SK-N-SH treated with all-trans-retinoic acid at 6 μM for 48 hours (cell line): ENCODE data around the gene RNASEH2B.

Experiments
- ATAC-seq: fragments of 200-7000 bp; cut with Tn5 transposase; 3 replicates; pipeline ENCODE4 v1.9.1; 2020; ENCODE audit warnings: mild to moderate bottlenecking, moderate library complexity
- ARNTL ChIP-seq: fragments of 450-650 bp; formaldehyde crosslinking; IDR thresholded peaks from 2 replicates; pipeline ENCODE4 v1.5.0; 2020; ENCODE audit warnings: low read depth, mild to moderate bottlenecking, moderate library complexity, borderline replicate concordance
- BACH2 ChIP-seq: fragments of 250-450 bp; sonication (Bioruptor Pico); IDR thresholded peaks from 2 replicates; pipeline ENCODE4 v1.9.0; 2021; ENCODE audit warnings: mild to moderate bottlenecking, borderline replicate concordance
- CREB5 ChIP-seq: fragments of 250-450 bp; sonication (Bioruptor Pico); IDR thresholded peaks from 2 replicates; pipeline ENCODE4 v1.5.1; 2020; ENCODE audit warnings: low read depth, mild to moderate bottlenecking, moderate library complexity
- CSDC2 ChIP-seq: fragments of 250-450 bp; sonication (Bioruptor Pico); IDR thresholded peaks from 2 replicates; pipeline ENCODE4 v1.5.0; 2020; ENCODE audit warnings: mild to moderate bottlenecking, moderate library complexity
- ESRRG ChIP-seq: fragments of 250-450 bp; sonication (Bioruptor Pico); IDR thresholded peaks from 2 replicates; pipeline ENCODE4 v1.6.1; 2021; ENCODE audit warnings: mild to moderate bottlenecking
- GLIS3 ChIP-seq: fragments of 250-450 bp; sonication (Bioruptor Pico); IDR thresholded peaks from 2 replicates; pipeline ENCODE4 v1.5.0; 2020; ENCODE audit warnings: mild to moderate bottlenecking, moderate library complexity
- OSR1 ChIP-seq: fragments of 250-450 bp; sonication (Bioruptor Pico); IDR thresholded peaks from 2 replicates; pipeline ENCODE4 v1.8.0; 2022; ENCODE audit warnings: moderate library complexity, mild to moderate bottlenecking, inconsistent platforms
- PATZ1 ChIP-seq: fragments of 250-450 bp; sonication (Bioruptor Pico); IDR thresholded peaks from 2 replicates; pipeline ENCODE4 v1.8.0; 2020; ENCODE audit warnings: mild to moderate bottlenecking, moderate library complexity, borderline replicate concordance
- PPARA ChIP-seq: fragments of 250-450 bp; sonication (Bioruptor Pico); IDR thresholded peaks from 2 replicates; pipeline ENCODE4 v1.5.0; 2020; ENCODE audit warnings: mild to moderate bottlenecking, borderline replicate concordance
- SNAI2 ChIP-seq: fragments of 250-450 bp; sonication (Bioruptor Pico); IDR thresholded peaks from 2 replicates; pipeline ENCODE4 v1.5.0; 2020; ENCODE audit warnings: mild to moderate bottlenecking, moderate library complexity
- TCF4 ChIP-seq: fragments of 250-450 bp; sonication (Bioruptor Pico); IDR thresholded peaks from 2 replicates; pipeline ENCODE4 v1.8.0; 2021; ENCODE audit warnings: mild to moderate bottlenecking, moderate library complexity, borderline replicate concordance
- TSHZ2 ChIP-seq: fragments of 250-450 bp; sonication (Bioruptor Pico); IDR thresholded peaks from 2 replicates; pipeline ENCODE4 v1.5.0; 2020; ENCODE audit warnings: mild to moderate bottlenecking, moderate library complexity
- ZC3H10 ChIP-seq: fragments of 250-450 bp; sonication (Bioruptor Pico); IDR thresholded peaks from 2 replicates; pipeline ENCODE4 v1.5.1; 2021; ENCODE audit warnings: mild to moderate bottlenecking, moderate library complexity
- ZFP3 ChIP-seq: fragments of 250-450 bp; sonication (Bioruptor Pico); IDR thresholded peaks from 2 replicates; pipeline ENCODE4 v1.5.0; 2020; ENCODE audit warnings: mild to moderate bottlenecking, moderate library complexity
- ZFP30 ChIP-seq: fragments of 450-650 bp; formaldehyde crosslinking; IDR thresholded peaks from 2 replicates; pipeline ENCODE4 v1.5.0; 2022; ENCODE audit warnings: mild to moderate bottlenecking, moderate library complexity
- ZNF565 ChIP-seq: fragments of 450-650 bp; formaldehyde crosslinking; conservative IDR thresholded peaks from 2 replicates; pipeline ENCODE4 v1.5.0; 2020; ENCODE audit warnings: low read depth, mild to moderate bottlenecking, moderate library complexity
- ZNF8 ChIP-seq: fragments of 450-650 bp; formaldehyde crosslinking; IDR thresholded peaks from 2 replicates; pipeline ENCODE4 v1.5.0; 2020; ENCODE audit warnings: mild to moderate bottlenecking, moderate library complexity

The RNASEH2B gene

GRCh38 chr13:50928102-50928501 lies 18.5 kb downstream of the RNASEH2B start:
- no peak for ATAC-seq
- TF ChIP-seq PATZ1 (CRISPR knock-in tag): no peak
- TF ChIP-seq ZFP30 (CRISPR knock-in tag): no peak

- ATAC-seq: no peak
- TF ChIP-seq OSR1 (CRISPR knock-in tag) (no peak), ARNTL (no peak), ZC3H10 (CRISPR knock-in tag) (no peak), CREB5 (CRISPR knock-in tag) (no peak)
Measured at GRCh38 chr13:50928659-50929462, 19.3 kb downstream of the RNASEH2B start.

GRCh38 chr13:50932091-50932490 lies 22.5 kb downstream of the RNASEH2B start:
- ATAC-seq: no peak
- no peak for TF ChIP-seq ESRRG
- TF ChIP-seq SNAI2: no peak
- TF ChIP-seq PATZ1 (CRISPR knock-in tag): no peak
- no peak for TF ChIP-seq TSHZ2
- no peak for TF ChIP-seq TCF4 (CRISPR knock-in tag)
- TF ChIP-seq BACH2 (CRISPR knock-in tag): no peak
- TF ChIP-seq OSR1 (CRISPR knock-in tag): no peak
- no peak for TF ChIP-seq ZNF8 (CRISPR knock-in tag)
- TF ChIP-seq PPARA (CRISPR knock-in tag): no peak
- no peak for TF ChIP-seq ZFP3 (CRISPR knock-in tag)
- no peak for TF ChIP-seq GLIS3
- TF ChIP-seq, all 23 proteins: peak for 0

GRCh38 chr13:50934735-50935435 lies 25.3 kb downstream of the RNASEH2B start:
- TF ChIP-seq GLIS3 (no peak), PPARA (CRISPR knock-in tag) (no peak), TSHZ2 (no peak), CSDC2 (no peak), CREB5 (CRISPR knock-in tag) (no peak), BACH2 (CRISPR knock-in tag) (no peak), ZNF565 (CRISPR knock-in tag) (no peak), ZNF8 (CRISPR knock-in tag) (no peak), PATZ1 (CRISPR knock-in tag) (no peak)

More at GRCh38 chr13:50934735-50935435, 25.3 kb downstream of the RNASEH2B start:
- ATAC-seq: no peak
